ENCODE data around the gene FLOT1.
A peak's percentile ranks its signal among the peaks of the same experiment; 100 is the strongest.
"Not testable (repeated sequence)": the region's sequence is repeated elsewhere in the genome, so short reads cannot be mapped to it uniquely, and the experiment has no call there.

FLOT1 gene

DNA sequence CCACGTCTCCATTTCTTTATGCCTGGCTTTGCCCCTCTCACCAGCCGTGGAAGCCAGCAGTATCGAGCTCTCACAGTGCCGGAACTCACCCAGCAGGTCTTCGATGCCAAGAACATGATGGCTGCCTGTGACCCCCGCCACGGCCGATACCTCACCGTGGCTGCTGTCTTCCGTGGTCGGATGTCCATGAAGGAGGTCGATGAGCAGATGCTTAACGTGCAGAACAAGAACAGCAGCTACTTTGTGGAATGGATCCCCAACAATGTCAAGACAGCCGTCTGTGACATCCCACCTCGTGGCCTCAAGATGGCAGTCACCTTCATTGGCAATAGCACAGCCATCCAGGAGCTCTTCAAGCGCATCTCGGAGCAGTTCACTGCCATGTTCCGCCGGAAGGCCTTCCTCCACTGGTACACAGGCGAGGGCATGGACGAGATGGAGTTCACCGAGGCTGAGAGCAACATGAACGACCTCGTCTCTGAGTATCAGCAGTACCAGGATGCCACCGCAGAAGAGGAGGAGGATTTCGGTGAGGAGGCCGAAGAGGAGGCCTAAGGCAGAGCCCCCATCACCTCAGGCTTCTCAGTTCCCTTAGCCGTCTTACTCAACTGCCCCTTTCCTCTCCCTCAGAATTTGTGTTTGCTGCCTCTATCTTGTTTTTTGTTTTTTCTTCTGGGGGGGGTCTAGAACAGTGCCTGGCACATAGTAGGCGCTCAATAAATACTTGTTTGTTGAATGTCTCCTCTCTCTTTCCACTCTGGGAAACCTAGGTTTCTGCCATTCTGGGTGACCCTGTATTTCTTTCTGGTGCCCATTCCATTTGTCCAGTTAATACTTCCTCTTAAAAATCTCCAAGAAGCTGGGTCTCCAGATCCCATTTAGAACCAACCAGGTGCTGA is 18.4 kb downstream of the FLOT1 start:
- POLR2A ChIA-PET: interaction anchor here (0.8 to 10.1 kb wide), 8 partner anchors 19 to 224 kb away, joined by 3 to 235 read pairs (median 6); partner anchors contain the start of genes DHX16, IER3 and NRM
- TF ChIP-seq, protein P1, sequence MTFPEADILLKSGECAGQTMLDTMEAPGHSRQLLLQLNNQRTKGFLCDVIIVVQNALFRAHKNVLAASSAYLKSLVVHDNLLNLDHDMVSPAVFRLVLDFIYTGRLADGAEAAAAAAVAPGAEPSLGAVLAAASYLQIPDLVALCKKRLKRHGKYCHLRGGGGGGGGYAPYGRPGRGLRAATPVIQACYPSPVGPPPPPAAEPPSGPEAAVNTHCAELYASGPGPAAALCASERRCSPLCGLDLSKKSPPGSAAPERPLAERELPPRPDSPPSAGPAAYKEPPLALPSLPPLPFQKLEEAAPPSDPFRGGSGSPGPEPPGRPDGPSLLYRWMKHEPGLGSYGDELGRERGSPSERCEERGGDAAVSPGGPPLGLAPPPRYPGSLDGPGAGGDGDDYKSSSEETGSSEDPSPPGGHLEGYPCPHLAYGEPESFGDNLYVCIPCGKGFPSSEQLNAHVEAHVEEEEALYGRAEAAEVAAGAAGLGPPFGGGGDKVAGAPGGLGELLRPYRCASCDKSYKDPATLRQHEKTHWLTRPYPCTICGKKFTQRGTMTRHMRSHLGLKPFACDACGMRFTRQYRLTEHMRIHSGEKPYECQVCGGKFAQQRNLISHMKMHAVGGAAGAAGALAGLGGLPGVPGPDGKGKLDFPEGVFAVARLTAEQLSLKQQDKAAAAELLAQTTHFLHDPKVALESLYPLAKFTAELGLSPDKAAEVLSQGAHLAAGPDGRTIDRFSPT (tag by site-specific recombination; IDR thresholded peaks at IDR 0.05): 0 out of 2 replicates have a peak, but pooled peaks have one; percentile 1
- peak; percentile 64 for TF ChIP-seq ZNF664 (tag by site-specific recombination; IDR thresholded peaks at IDR 0.05)
- TF ChIP-seq, protein P2, sequence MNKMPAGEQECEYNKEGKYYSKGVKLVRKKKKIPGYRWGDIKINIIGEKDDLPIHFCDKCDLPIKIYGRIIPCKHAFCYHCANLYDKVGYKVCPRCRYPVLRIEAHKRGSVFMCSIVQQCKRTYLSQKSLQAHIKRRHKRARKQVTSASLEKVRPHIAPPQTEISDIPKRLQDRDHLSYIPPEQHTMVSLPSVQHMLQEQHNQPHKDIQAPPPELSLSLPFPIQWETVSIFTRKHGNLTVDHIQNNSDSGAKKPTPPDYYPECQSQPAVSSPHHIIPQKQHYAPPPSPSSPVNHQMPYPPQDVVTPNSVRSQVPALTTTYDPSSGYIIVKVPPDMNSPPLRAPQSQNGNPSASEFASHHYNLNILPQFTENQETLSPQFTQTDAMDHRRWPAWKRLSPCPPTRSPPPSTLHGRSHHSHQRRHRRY (tag by site-specific recombination; IDR thresholded peaks at IDR 0.05): 0 out of 2 replicates have a peak, but pooled peaks have one; percentile 25
- TF ChIP-seq ZNF600 (tag by site-specific recombination; IDR thresholded peaks at IDR 0.05): peak; percentile 50; the same call in 1 of the 2 replicates

GRCh38 chr6:30723159-30723842 is 19.2 kb downstream of the FLOT1 start:
- H3K27ac ChIP-seq (ENCODE audit: extremely low read depth, low read depth, low read length): peak overlapping the region; percentile 93
- ChIA-PET CTCF (interaction anchor here (0.5 to 18.7 kb wide), 43 partner anchors 9 to 364 kb away, joined by 3 to 692 read pairs (median 5); partner anchors contain the start of genes DHX16, NRM and VARS2), POLR2A (interaction anchor here (0.7 to 10.1 kb wide), 10 partner anchors 7 to 126 kb away, joined by 3 to 235 read pairs (median 7); partner anchors contain the start of gene NRM)
- peaks cover 15 to 56% of the 10 kb centered on the region in 2 experiments for H3K36me3 ChIP-seq (ENCODE audit: control insufficient read depth in 2 of 2, insufficient read depth in 1 of 2, low read length in 2 of 2)
- TF ChIP-seq, protein P1 (tag by site-specific recombination; IDR thresholded peaks at IDR 0.05): 0 out of 2 replicates have a peak, but pooled peaks have one; percentile 12
- not testable (repeated sequence) for H3K4me1 ChIP-seq (ENCODE audit: control insufficient read depth, insufficient read depth, low read length); H3K4me3 ChIP-seq (ENCODE audit: low read depth, low read length); H3K9me3 ChIP-seq (ENCODE audit: control insufficient read depth, insufficient read depth, low read depth, low read length)

More for the DNA sequence above, 18.4 kb downstream of the FLOT1 start:
- H3K4me3 ChIP-seq (ENCODE audit: low read depth, low read length); H3K4me1 ChIP-seq (ENCODE audit: control insufficient read depth, insufficient read depth, low read length); H3K9me3 ChIP-seq (ENCODE audit: control insufficient read depth, insufficient read depth, low read depth, low read length): not testable (repeated sequence)
- H3K36me3 ChIP-seq (ENCODE audit: control insufficient read depth in 2 of 2, insufficient read depth in 1 of 2, low read length in 2 of 2): peaks cover 15 to 61% of the 10 kb centered on the region in 2 experiments
- peak overlapping the region; percentile 46 for H3K27ac ChIP-seq (ENCODE audit: extremely low read depth, low read depth, low read length)
- CTCF ChIA-PET: interaction anchor here (0.6 to 18.7 kb wide), 16 partner anchors 8 to 124 kb away, joined by 3 to 692 read pairs (median 5); partner anchors contain the start of gene DHX16

- POLR2A ChIA-PET: interaction anchor here (0.6 to 10.1 kb wide), 18 partner anchors 8 to 125 kb away, joined by 3 to 235 read pairs (median 7); partner anchors contain the start of genes DHX16, FLOT1 and NRM
- H3K36me3 ChIP-seq (ENCODE audit: control insufficient read depth in 2 of 2, insufficient read depth in 1 of 2, low read length in 2 of 2): peaks cover 15 to 49% of the 10 kb centered on the region in 2 experiments
- peaks cover 6% of the 10 kb centered on the region for H3K4me1 ChIP-seq (ENCODE audit: control insufficient read depth, insufficient read depth, low read length)
- peak; percentile 55; the same call in 1 of the 2 replicates for TF ChIP-seq ZFP37 (tag by site-specific recombination; IDR thresholded peaks at IDR 0.05)
- peak; percentile 93 for TF ChIP-seq ZBTB17 (tag by site-specific recombination; IDR thresholded peaks at IDR 0.05)
- no peak for TF ChIP-seq ZNF214 (tag by site-specific recombination; IDR thresholded peaks at IDR 0.05; ENCODE audit: borderline replicate concordance)
- TF ChIP-seq PBX3 (CRISPR knock-in tag; IDR thresholded peaks at IDR 0.05): no peak
- 0 out of 2 replicates have a peak, but pooled peaks have one; percentile 26 for TF ChIP-seq ZNF843 (tag by site-specific recombination; IDR thresholded peaks at IDR 0.05)
- no peak for TF ChIP-seq KLF10 (tag by site-specific recombination; IDR thresholded peaks at IDR 0.05)
- TF ChIP-seq OSR2 (tag by site-specific recombination; IDR thresholded peaks at IDR 0.05): no peak
- TF ChIP-seq ZNF654 (tag by site-specific recombination; IDR thresholded peaks at IDR 0.05; ENCODE audit: low read depth): peak; percentile 64
- TF ChIP-seq ZFP69B (tag by site-specific recombination; IDR thresholded peaks at IDR 0.05): no peak
- TF ChIP-seq ZNF221 (tag by site-specific recombination; IDR thresholded peaks at IDR 0.05; ENCODE audit: borderline replicate concordance): no peak
- TF ChIP-seq ZNF354C (tag by site-specific recombination; IDR thresholded peaks at IDR 0.05; ENCODE audit: borderline replicate concordance, low read depth): no peak
- TF ChIP-seq ZNF394 (tag by site-specific recombination; IDR thresholded peaks at IDR 0.05; ENCODE audit: borderline replicate concordance): peak; percentile 98
- TF ChIP-seq GFI1B (tag by site-specific recombination; IDR thresholded peaks at IDR 0.05): no peak
- 0 out of 2 replicates have a peak, but pooled peaks have one; percentile 47 for TF ChIP-seq ZBTB8A (tag by site-specific recombination; IDR thresholded peaks at IDR 0.05)
These were observed 20.0 kb downstream of the FLOT1 start for GRCh38 chr6:30722280-30723112.

More at GRCh38 chr6:30722280-30723112, 20.0 kb downstream of the FLOT1 start:
- CTCF ChIA-PET: interaction anchor here (0.5 to 18.7 kb wide), 59 partner anchors 9 to 365 kb away, joined by 3 to 692 read pairs (median 4); partner anchors contain the start of genes DHX16, MRPS18B, NRM and PPP1R10
- H3K27ac ChIP-seq (ENCODE audit: extremely low read depth, low read depth, low read length): peak overlapping the region; percentile 93
- no peaks in the 10 kb centered on the region for H3K9me3 ChIP-seq (ENCODE audit: control insufficient read depth, insufficient read depth, low read depth, low read length)
- H3K4me3 ChIP-seq (ENCODE audit: low read depth, low read length): peak overlapping the region; percentile 87
